Natural killer cell (primary cell): ENCODE results near the gene LHFPL2. TPM values are rescaled to one million over a fixed set of nuclear protein-coding genes. Genes with fewer than 3 reads are reported as not detected.
"Not testable (repeated sequence)": the region's sequence is repeated elsewhere in the genome, so short reads cannot be mapped to it uniquely, and the experiment has no call there.

Experiments used
- ATAC-seq, 3 donors: fragments of 150-1000 bp in 2 of 3; fragments of 200-7000 bp in 1 of 3; cut with Tn5 transposase; 1 replicate in 1 of 3; 2 replicates in 2 of 3; pipeline ENCODE4 v1.10.0; 2021; ENCODE audit warnings: mild to moderate bottlenecking in 2 of 3, moderate library complexity in 2 of 3
- DNase-seq, 2 donors: peaks; one replicate each; pipeline versions ENCODE4 v3.0.0 to v3.0.0-alpha.2; 2013 to 2021; ENCODE audit warnings: mixed read lengths in 1 of 2
- H3K27ac ChIP-seq: one replicate; pipeline ENCODE4 v1.5.1; 2013; ENCODE audit warnings: mild to moderate bottlenecking, low read length
- H3K27me3 ChIP-seq: one replicate; pipeline ENCODE4 v1.6.1; 2013; ENCODE audit warnings: low read length; ENCODE audit not compliant: control insufficient read depth, insufficient read depth
- H3K36me3 ChIP-seq: one replicate; pipeline ENCODE4 v1.6.1; 2013; ENCODE audit warnings: low read length; ENCODE audit not compliant: control insufficient read depth, insufficient read depth
- H3K4me1 ChIP-seq: one replicate; pipeline ENCODE4 v1.6.1; 2013; ENCODE audit warnings: low read length; ENCODE audit not compliant: control insufficient read depth, insufficient read depth
- H3K4me3 ChIP-seq: one replicate; pipeline ENCODE4 v1.5.1; 2013; ENCODE audit warnings: low read length
- H3K9me3 ChIP-seq: one replicate; pipeline ENCODE4 v1.6.1; 2013; ENCODE audit warnings: low read length; ENCODE audit not compliant: control insufficient read depth, insufficient read depth
- H3K27ac Mint-ChIP-seq, 2 donors: one replicate each; pipeline ENCODE4 v1.8.0; 2022; ENCODE audit warnings: mild to moderate bottlenecking in 2 of 2, mixed read lengths in 2 of 2, moderate library complexity in 1 of 2
- H3K27me3 Mint-ChIP-seq, 2 donors: one replicate each; pipeline ENCODE4 v1.8.0; 2022; ENCODE audit warnings: low read depth in 2 of 2, mixed read lengths in 2 of 2
- H3K36me3 Mint-ChIP-seq: one replicate; pipeline ENCODE4 v1.8.0; 2022; ENCODE audit warnings: mixed read lengths
- H3K4me1 Mint-ChIP-seq, 2 donors: one replicate each; pipeline ENCODE4 v1.8.0; 2022; ENCODE audit warnings: mixed read lengths in 2 of 2
- H3K4me3 Mint-ChIP-seq: one replicate; pipeline ENCODE4 v1.8.0; 2022; ENCODE audit warnings: mild to moderate bottlenecking, moderate library complexity, mixed read lengths
- H3K9me3 Mint-ChIP-seq, 2 donors: one replicate each; pipeline ENCODE4 v1.8.0; 2022; ENCODE audit warnings: mixed read lengths in 2 of 2
- CTCF ChIP-seq: fragments of 200-600 bp; IDR thresholded peaks from one replicate; pipeline ENCODE4 v1.8.0; 2022; ENCODE audit warnings: antibody characterized with exemption
- WGBS: methylation state at CpG from one replicate; pipeline ENCODE4 v1.1.7; 2013; ENCODE audit warnings: missing lambda C conversion rate; ENCODE audit not compliant: insufficient coverage; 5-methylcytosine and 5-hydroxymethylcytosine counted together
- intact Hi-C: fragments of 100-400 bp; cut with micrococcal nuclease; formaldehyde crosslinking; loops from one replicate; pipeline ENCODE4 v1.14.2; 2022
- total RNA-seq, 4 donors: library from RNA; stranded (reverse); fragments of 120-200 nt in 1 of 4; gene quantifications; one replicate each; pipeline versions ENCODE4 v1.2.3 to v1.2.4, GENCODE V29; 2013 to 2022

The LHFPL2 gene
- total RNA-seq, 3 donors from 2014 or later (not counting 1 experiment from before 2014, with no cell fraction given), result 0.85 to 1.9 (median 1.00) TPM

GRCh38 chr5:78667461-78668103 is 19.0 kb upstream of the LHFPL2 start:
- no peak overlapping the region for H3K4me3 Mint-ChIP-seq
- no peaks in the 10 kb centered on the region for H3K4me1 Mint-ChIP-seq
- no peak for DNase-seq
- H3K36me3 Mint-ChIP-seq, result no peaks in the 10 kb centered on the region
- no peak overlapping the region for H3K4me3 ChIP-seq
- no peaks in the 10 kb centered on the region for H3K27me3 ChIP-seq
- ATAC-seq, result no peak
- H3K27ac ChIP-seq, result no peak overlapping the region
- WGBS, result 85% methylated on average over 3 of the region's 5 CpGs
- H3K27me3 Mint-ChIP-seq, result peaks cover 0 to 11% of the 10 kb centered on the region in 2 donors
- no peak overlapping the region for H3K27ac Mint-ChIP-seq
- no peaks in the 10 kb centered on the region for H3K36me3 ChIP-seq
- intact Hi-C loops, result no loop called here
- H3K9me3 ChIP-seq, result no peaks in the 10 kb centered on the region
- no peaks in the 10 kb centered on the region for H3K9me3 Mint-ChIP-seq
- TF ChIP-seq CTCF, result no peak
- H3K4me1 ChIP-seq, result no peaks in the 10 kb centered on the region

- H3K4me1 ChIP-seq, intact Hi-C loops, H3K27me3 Mint-ChIP-seq, H3K27ac Mint-ChIP-seq, H3K4me3 Mint-ChIP-seq, DNase-seq, H3K27me3 ChIP-seq, ATAC-seq, H3K4me3 ChIP-seq, H3K4me1 Mint-ChIP-seq, H3K9me3 ChIP-seq, H3K36me3 Mint-ChIP-seq, H3K9me3 Mint-ChIP-seq, H3K27ac ChIP-seq, H3K36me3 ChIP-seq: not testable (repeated sequence)
- WGBS, result 94% methylated on average over 1 of the region's 1 CpG
Measured at GRCh38 chr5:78666975-78667374, 18.4 kb upstream of the LHFPL2 start.

- Histone ChIP-seq H3K4me3 (no peak overlapping the region), H3K9me3 (no peaks in the 10 kb centered on the region), H3K4me1 (no peaks in the 10 kb centered on the region), H3K27me3 (no peaks in the 10 kb centered on the region), H3K27ac (no peak overlapping the region), H3K36me3 (no peaks in the 10 kb centered on the region)
- Mint-ChIP-seq H3K27ac (no peak overlapping the region), H3K4me1 (no peaks in the 10 kb centered on the region), H3K4me3 (no peak overlapping the region), H3K9me3 (no peaks in the 10 kb centered on the region), H3K36me3 (no peaks in the 10 kb centered on the region), H3K27me3 (peaks cover 0 to 8% of the 10 kb centered on the region in 2 donors)
- intact Hi-C loops, result no loop called here
- no peak for TF ChIP-seq CTCF
- ATAC-seq (no peak), DNase-seq (no peak)
- 88% methylated on average over 2 of the region's 3 CpGs for WGBS
Measured at GRCh38 chr5:78666041-78666444, 17.5 kb upstream of the LHFPL2 start.

- H3K27ac ChIP-seq, result no peak overlapping the region
- Mint-ChIP-seq H3K27ac (no peak overlapping the region), H3K27me3 (peaks cover 0 to 10% of the 10 kb centered on the region in 2 donors), H3K9me3 (no peaks in the 10 kb centered on the region), H3K4me3 (no peak overlapping the region), H3K36me3 (no peaks in the 10 kb centered on the region), H3K4me1 (no peaks in the 10 kb centered on the region)
- peak in 1 of 3 donors; percentile 14 for ATAC-seq
- no peak for TF ChIP-seq CTCF
- H3K4me3 ChIP-seq, result no peak overlapping the region
- intact Hi-C loops, result no loop called here
- WGBS, result 53% methylated on average over 2 of the region's 3 CpGs
- no peaks in the 10 kb centered on the region for H3K9me3 ChIP-seq
- no peak for DNase-seq
- H3K27me3 ChIP-seq, result no peaks in the 10 kb centered on the region
- H3K36me3 ChIP-seq, result no peaks in the 10 kb centered on the region
- no peaks in the 10 kb centered on the region for H3K4me1 ChIP-seq
Measured at GRCh38 chr5:78665534-78665933, 17.0 kb upstream of the LHFPL2 start.
